Immature natural killer cell (primary cell): ENCODE data around the gene CDK6. TPM values are rescaled to one million over a fixed set of nuclear protein-coding genes. Genes with fewer than 3 reads are reported as not detected.
"Not testable (repeated sequence)": the region's sequence is repeated elsewhere in the genome, so short reads cannot be mapped to it uniquely, and the experiment has no call there.

Experiments used
- DNase-seq, 3 donors: peaks; one replicate each; pipeline ENCODE4 v3.0.0; 2022; ENCODE audit warnings: mixed read lengths in 1 of 3
- H3K27ac Mint-ChIP-seq, 6 donors: one replicate each; pipeline ENCODE4 v1.8.0; 2020; ENCODE audit warnings: mixed read lengths in 6 of 6, mild to moderate bottlenecking in 5 of 6, inconsistent platforms in 4 of 6, moderate library complexity in 3 of 6
- H3K27me3 Mint-ChIP-seq, 3 donors: one replicate each; pipeline ENCODE4 v1.8.0; 2020 to 2021; ENCODE audit warnings: low read depth in 3 of 3, mild to moderate bottlenecking in 3 of 3, mixed read lengths in 3 of 3, moderate library complexity in 3 of 3, inconsistent platforms in 1 of 3
- H3K36me3 Mint-ChIP-seq, 3 donors: one replicate each; pipeline ENCODE4 v1.8.0; 2020; ENCODE audit warnings: mixed read lengths in 3 of 3, inconsistent platforms in 2 of 3, mild to moderate bottlenecking in 2 of 3
- H3K4me1 Mint-ChIP-seq, 2 donors: one replicate each; pipeline ENCODE4 v1.8.0; 2020; ENCODE audit warnings: inconsistent platforms in 2 of 2, mild to moderate bottlenecking in 2 of 2, mixed read lengths in 2 of 2, moderate library complexity in 1 of 2
- H3K4me3 Mint-ChIP-seq, 5 donors: one replicate each; pipeline ENCODE4 v1.8.0; 2020; ENCODE audit warnings: mild to moderate bottlenecking in 5 of 5, mixed read lengths in 5 of 5, inconsistent platforms in 3 of 5, moderate library complexity in 3 of 5
- H3K9me3 Mint-ChIP-seq, 6 donors: one replicate each; pipeline ENCODE4 v1.8.0; 2020; ENCODE audit warnings: mild to moderate bottlenecking in 6 of 6, mixed read lengths in 6 of 6, inconsistent platforms in 4 of 6, moderate library complexity in 3 of 6
- polyA plus RNA-seq, 3 donors: library from polyadenylated mRNA; unstranded; fragments of 300-500 nt; fragmentation: Illumina TruSeq; gene quantifications; one replicate each; pipeline ENCODE4 v1.2.3, GENCODE V29; 2021

CDK6 gene
- polyA plus RNA-seq, 3 donors from 2014 or later: 11.1 to 21.2 (median 15.8) TPM

DNA sequence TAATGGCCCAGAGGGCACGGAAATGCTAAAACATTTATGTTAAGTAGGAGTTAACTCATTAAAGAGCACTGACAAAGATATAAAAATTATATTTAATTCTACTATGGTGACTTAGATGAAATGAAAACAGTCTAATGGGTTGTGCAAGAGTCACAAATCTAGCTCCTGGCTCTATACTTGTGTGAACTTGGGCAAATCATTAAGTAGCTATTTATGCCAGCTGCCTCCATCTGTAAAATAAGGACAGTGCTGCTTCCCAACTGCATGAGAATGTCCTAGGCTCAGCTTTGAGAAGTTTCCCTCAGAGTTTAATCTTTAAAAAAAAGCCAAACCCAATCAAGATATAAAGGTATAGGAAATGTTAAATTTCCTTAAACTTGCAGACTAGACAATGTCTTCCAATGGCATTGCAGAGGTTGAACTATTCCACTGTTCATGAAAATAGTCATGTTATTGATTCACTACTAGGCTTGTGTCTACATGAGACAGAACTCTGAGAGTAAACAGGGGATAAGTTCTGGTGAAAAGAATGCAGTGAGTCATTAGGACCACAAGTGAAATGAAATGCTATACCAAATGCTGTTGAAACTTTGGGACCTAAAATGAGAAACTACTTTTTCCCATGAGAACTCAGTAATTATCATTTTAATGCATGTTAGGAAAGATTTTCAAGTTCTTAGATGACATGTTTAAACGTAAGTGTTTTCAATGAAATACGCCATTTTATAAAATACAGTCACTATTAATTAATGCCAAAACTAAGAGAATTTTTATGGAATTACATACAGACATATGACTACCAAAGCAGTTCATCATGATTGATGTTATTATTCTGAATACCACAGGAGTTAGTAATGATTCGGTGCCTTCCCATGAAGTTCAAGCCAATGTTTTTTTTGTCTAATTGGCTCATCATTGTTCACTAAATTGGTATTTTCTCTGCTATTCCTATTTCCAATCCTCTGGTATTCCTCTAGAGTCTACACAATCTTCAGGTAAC is 84.2 kb downstream of the CDK6 start:
- no peak overlapping the region for H3K4me3 Mint-ChIP-seq
- no peaks in the 10 kb centered on the region for H3K27me3 Mint-ChIP-seq
- no peak overlapping the region for H3K27ac Mint-ChIP-seq
- H3K9me3 Mint-ChIP-seq: no peaks in the 10 kb centered on the region
- H3K36me3 Mint-ChIP-seq: peaks cover 0 to 3% (median 2%) of the 10 kb centered on the region in 3 donors
- H3K4me1 Mint-ChIP-seq: peaks cover 20 to 43% of the 10 kb centered on the region in 2 donors
- DNase-seq: no peak

- Mint-ChIP-seq H3K36me3 (peaks cover 0 to 4% (median 0%) of the 10 kb centered on the region in 3 donors), H3K27ac (no peak overlapping the region), H3K27me3 (no peaks in the 10 kb centered on the region), H3K4me1 (peaks cover 18 to 39% of the 10 kb centered on the region in 2 donors), H3K9me3 (no peaks in the 10 kb centered on the region), H3K4me3 (no peak overlapping the region)
- DNase-seq: no peak
Measured at GRCh38 chr7:92750946-92751345, 85.4 kb downstream of the CDK6 start.

DNA sequence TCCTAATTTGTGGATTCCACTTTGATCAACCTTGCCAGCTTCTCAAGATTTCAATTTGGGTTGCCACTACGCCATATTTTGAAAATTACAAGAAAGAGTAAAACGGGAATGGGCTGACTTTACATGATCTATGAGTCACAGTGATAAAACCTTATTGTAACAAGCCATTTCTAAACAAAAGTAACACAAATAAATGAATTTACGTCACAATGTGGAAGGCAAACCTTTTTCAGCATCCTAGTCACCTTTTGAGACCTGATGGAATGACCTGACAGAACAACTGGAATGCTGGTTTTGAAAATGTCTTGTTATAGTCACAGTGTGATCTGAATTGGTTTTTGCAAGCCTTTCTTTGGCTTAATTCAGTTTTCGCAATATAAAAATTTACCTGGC is 85.9 kb downstream of the CDK6 start:
- Mint-ChIP-seq H3K27ac (peak overlapping the region in 1 of 6 donors; percentile 47), H3K27me3 (no peaks in the 10 kb centered on the region), H3K36me3 (peaks cover 0 to 8% (median 0%) of the 10 kb centered on the region in 3 donors), H3K4me3 (no peak overlapping the region), H3K4me1 (peaks cover 13 to 34% of the 10 kb centered on the region in 2 donors), H3K9me3 (no peaks in the 10 kb centered on the region)
- DNase-seq: no peak

GRCh38 chr7:92749832-92750446 is 86.4 kb downstream of the CDK6 start:
- no peaks in the 10 kb centered on the region for H3K27me3 Mint-ChIP-seq
- peaks cover 0 to 8% (median 0%) of the 10 kb centered on the region in 3 donors for H3K36me3 Mint-ChIP-seq
- H3K27ac Mint-ChIP-seq: peak overlapping the region in 3 of 6 donors; percentile 47 to 62 (median 48)
- no peak for DNase-seq
- peaks cover 8 to 29% of the 10 kb centered on the region in 2 donors for H3K4me1 Mint-ChIP-seq
- no peaks in the 10 kb centered on the region for H3K9me3 Mint-ChIP-seq
- H3K4me3 Mint-ChIP-seq: no peak overlapping the region

GRCh38 chr7:92749327-92749755 is 87.0 kb downstream of the CDK6 start:
- peaks cover 4 to 25% of the 10 kb centered on the region in 2 donors for H3K4me1 Mint-ChIP-seq
- H3K27me3 Mint-ChIP-seq: no peaks in the 10 kb centered on the region
- peaks cover 0 to 6% (median 0%) of the 10 kb centered on the region in 3 donors for H3K36me3 Mint-ChIP-seq
- H3K27ac Mint-ChIP-seq: peak overlapping the region in 2 of 6 donors; percentile 39 to 48
- DNase-seq: no peak
- no peaks in the 10 kb centered on the region for H3K9me3 Mint-ChIP-seq
- H3K4me3 Mint-ChIP-seq: no peak overlapping the region

- Mint-ChIP-seq H3K4me3 (no peak overlapping the region), H3K27ac (no peak overlapping the region), H3K9me3 (no peaks in the 10 kb centered on the region), H3K27me3 (peaks cover 0 to 1% (median 0%) of the 10 kb centered on the region in 3 donors), H3K4me1 (peaks cover 6 to 17% of the 10 kb centered on the region in 2 donors), H3K36me3 (peaks cover 0 to 12% (median 3%) of the 10 kb centered on the region in 3 donors)
- DNase-seq: no peak
Measured at GRCh38 chr7:92748495-92748894, 87.9 kb downstream of the CDK6 start.

GRCh38 chr7:92747041-92747835 is 89.1 kb downstream of the CDK6 start:
- H3K27me3 Mint-ChIP-seq: peaks cover 0 to 1% (median 0%) of the 10 kb centered on the region in 3 donors
- no peak for DNase-seq
- H3K9me3 Mint-ChIP-seq: no peaks in the 10 kb centered on the region
- peak overlapping the region in 1 of 6 donors; percentile 52 for H3K27ac Mint-ChIP-seq
- H3K36me3 Mint-ChIP-seq: peaks cover 0 to 12% (median 3%) of the 10 kb centered on the region in 3 donors
- H3K4me3 Mint-ChIP-seq: no peak overlapping the region
- H3K4me1 Mint-ChIP-seq: peaks cover 6 to 17% of the 10 kb centered on the region in 2 donors

DNA sequence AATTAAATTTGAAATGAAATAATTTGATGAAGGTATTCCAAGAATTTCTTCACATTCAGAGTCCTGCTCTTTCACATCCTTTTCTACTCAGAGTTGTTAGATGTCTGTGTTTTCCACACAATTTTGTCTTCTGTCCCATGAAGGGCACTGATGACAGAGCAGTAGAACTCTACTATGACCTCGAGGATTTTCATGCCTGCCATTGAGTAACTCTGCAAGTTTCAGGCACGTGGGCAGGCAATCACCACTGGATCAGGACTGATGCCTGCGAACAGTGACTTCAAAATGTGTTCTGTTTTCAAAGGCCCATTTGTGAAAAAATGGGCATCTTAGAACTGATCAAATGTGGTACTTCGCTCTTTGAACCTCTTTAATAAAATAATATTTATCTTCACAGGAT is 91.1 kb downstream of the CDK6 start:
- Mint-ChIP-seq H3K27me3 (peaks cover 0 to 1% (median 0%) of the 10 kb centered on the region in 3 donors), H3K9me3 (no peaks in the 10 kb centered on the region), H3K36me3 (peaks cover 0 to 12% (median 3%) of the 10 kb centered on the region in 3 donors), H3K27ac (no peak overlapping the region), H3K4me1 (peaks cover 6 to 13% of the 10 kb centered on the region in 2 donors), H3K4me3 (no peak overlapping the region)
- no peak for DNase-seq

DNA sequence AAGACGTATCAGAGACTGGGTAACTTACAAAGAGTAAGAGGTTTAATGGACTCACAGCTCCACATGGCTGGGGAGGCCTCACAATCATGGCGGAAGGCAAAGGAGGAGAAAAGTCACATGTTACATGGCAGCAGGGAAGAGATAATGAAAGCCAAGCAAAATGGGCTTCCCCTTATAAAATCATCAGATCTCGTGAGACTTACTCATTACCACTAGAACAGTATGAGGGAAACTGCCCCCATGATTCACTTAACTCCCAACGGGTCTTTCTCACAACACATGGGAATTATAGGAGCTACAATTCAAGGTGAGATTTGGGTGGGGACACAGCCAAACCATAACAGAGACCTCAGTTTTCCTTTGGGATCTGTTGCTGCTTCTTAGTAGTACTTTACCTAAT is 92.2 kb downstream of the CDK6 start:
- H3K4me1 Mint-ChIP-seq, DNase-seq, H3K27ac Mint-ChIP-seq, H3K4me3 Mint-ChIP-seq, H3K27me3 Mint-ChIP-seq, H3K9me3 Mint-ChIP-seq: not testable (repeated sequence)
- peaks cover 0 to 12% (median 3%) of the 10 kb centered on the region in 3 donors for H3K36me3 Mint-ChIP-seq

- Mint-ChIP-seq H3K4me3 (no peak overlapping the region), H3K36me3 (peaks cover 0 to 12% (median 3%) of the 10 kb centered on the region in 3 donors), H3K27ac (no peak overlapping the region), H3K4me1 (peaks cover 5 to 7% of the 10 kb centered on the region in 2 donors), H3K9me3 (no peaks in the 10 kb centered on the region), H3K27me3 (peaks cover 0 to 1% (median 0%) of the 10 kb centered on the region in 3 donors)
- no peak for DNase-seq
Measured at GRCh38 chr7:92742186-92742585, 94.2 kb downstream of the CDK6 start.

- peaks cover 0 to 13% (median 3%) of the 10 kb centered on the region in 3 donors for H3K36me3 Mint-ChIP-seq
- peaks cover 0 to 1% (median 0%) of the 10 kb centered on the region in 3 donors for H3K27me3 Mint-ChIP-seq
- no peak overlapping the region for H3K4me3 Mint-ChIP-seq
- H3K4me1 Mint-ChIP-seq: peaks cover 5 to 7% of the 10 kb centered on the region in 2 donors
- DNase-seq: no peak
- H3K27ac Mint-ChIP-seq: peak overlapping the region in 1 of 6 donors; percentile 28
- H3K9me3 Mint-ChIP-seq: no peaks in the 10 kb centered on the region
Measured at GRCh38 chr7:92740700-92741126, 95.7 kb downstream of the CDK6 start.

- Mint-ChIP-seq H3K9me3 (no peaks in the 10 kb centered on the region), H3K27ac (no peak overlapping the region), H3K4me1 (peaks cover 5 to 7% of the 10 kb centered on the region in 2 donors), H3K27me3 (peaks cover 0 to 1% (median 0%) of the 10 kb centered on the region in 3 donors), H3K4me3 (no peak overlapping the region), H3K36me3 (peaks cover 0 to 12% (median 3%) of the 10 kb centered on the region in 3 donors)
- no peak for DNase-seq
Measured at GRCh38 chr7:92740134-92740533, 96.2 kb downstream of the CDK6 start.

DNA sequence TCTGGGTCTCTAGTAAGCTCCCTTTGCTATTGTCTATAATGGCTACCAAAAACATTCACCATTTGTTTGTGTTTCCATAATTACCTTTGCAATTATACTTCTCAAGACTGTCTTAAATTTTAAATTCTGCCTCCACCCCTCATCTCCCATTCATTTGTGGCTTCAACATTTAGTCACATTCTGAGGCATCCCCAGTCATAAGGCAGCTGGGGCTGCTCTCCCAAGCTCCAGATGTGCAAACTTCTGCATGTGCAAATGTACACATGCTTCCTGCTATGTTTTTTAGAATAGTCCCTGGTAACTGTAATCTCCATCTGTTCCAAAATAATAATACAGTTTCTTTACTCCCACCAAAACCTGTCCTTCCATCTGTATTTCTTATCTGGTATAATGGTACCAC is 97.3 kb downstream of the CDK6 start:
- no peaks in the 10 kb centered on the region for H3K9me3 Mint-ChIP-seq
- peaks cover 0 to 18% (median 3%) of the 10 kb centered on the region in 3 donors for H3K36me3 Mint-ChIP-seq
- H3K4me1 Mint-ChIP-seq: peaks cover 5 to 7% of the 10 kb centered on the region in 2 donors
- DNase-seq: no peak
- H3K27me3 Mint-ChIP-seq: peaks cover 0 to 1% (median 0%) of the 10 kb centered on the region in 3 donors
- peak overlapping the region in 1 of 6 donors; percentile 25 for H3K27ac Mint-ChIP-seq
- H3K4me3 Mint-ChIP-seq: no peak overlapping the region
